HCT116 (cell line): ENCODE measurements around the gene TMTC1. TPM values are rescaled to one million over a fixed set of nuclear protein-coding genes. Genes with fewer than 3 reads are reported as not detected.

Experiments
- ATAC-seq: fragments of 200-7000 bp; cut with Tn5 transposase; 2 replicates; pipeline ENCODE4 v1.9.1; 2020; ENCODE audit warnings: mild to moderate bottlenecking, moderate library complexity
- BruUV-seq: library from RNA; stranded (reverse); fragments of 400-500 nt; replicated peaks from 2 replicates; lab custom pipeline; 2021; lab: Mats Ljungman, UMichigan
- CTCF ChIA-PET: fragments of 300-600 bp; sonication (Branson Sonifier 250); formaldehyde crosslinking; loops from one replicate; lab custom pipeline; 2021; ENCODE audit warnings: antibody characterized with exemption; lab: Charles Lee
- POLR2A ChIA-PET: fragments of 300-600, 350-600 bp; sonication (Branson Sonifier 250); formaldehyde crosslinking; loops from one replicate; lab custom pipeline; 2021; ENCODE audit warnings: antibody characterized with exemption; lab: Charles Lee
- RAD21 ChIA-PET, 2 experiments: fragments of 300-600 bp; sonication (Branson Sonifier 250); formaldehyde crosslinking; loops; one replicate each; lab custom pipeline; 2023; ENCODE audit warnings: low total read pairs in 2 of 2; ENCODE audit not compliant: uncharacterized antibody in 2 of 2, unreplicated experiment in 2 of 2, low non-redundant PET in 1 of 2; lab: Charles Lee
- DNase-seq: peaks from one replicate; pipeline ENCODE4 v3.0.0-alpha.2; 2010; ENCODE audit warnings: low read depth, low spot score
- H2AFZ ChIP-seq: fragments of 200-600 bp; shearing (Covaris generic), sonication (generic); 2 replicates; pipeline ENCODE4 v1.6.1; 2017; ENCODE audit warnings: low read depth, mixed run types, mixed read lengths, antibody characterized with exemption, low read length; ENCODE audit not compliant: poor library complexity, severe bottlenecking
- H3K27ac ChIP-seq: 2 replicates; pipeline ENCODE4 v1.5.1; 2012; ENCODE audit warnings: low read depth, low read length
- H3K27me3 ChIP-seq: fragments of 200-600 bp; sonication (generic); 2 replicates; pipeline ENCODE4 v1.6.1; 2016; ENCODE audit warnings: mixed run types, low read length, mixed read lengths; ENCODE audit not compliant: insufficient read depth
- H3K36me3 ChIP-seq, 2 experiments: fragments of 200-500 bp in 1 of 2; fragments of 200-600 bp in 1 of 2; sonication (Bioruptor generic) in 1 of 2; sonication (generic) in 1 of 2; 2 replicates each; pipeline versions ENCODE4 v1.5.1 to v1.6.1; 2014 to 2016; ENCODE audit warnings: low read length in 2 of 2, inconsistent platforms in 1 of 2, mixed read lengths in 1 of 2, mixed run types in 1 of 2; ENCODE audit not compliant: insufficient read depth in 2 of 2, control insufficient read depth in 1 of 2
- H3K4me1 ChIP-seq, 2 experiments: fragments of 200-600 bp in 1 of 2; sonication (generic) in 1 of 2; 2 replicates each; pipeline versions ENCODE4 v1.5.1 to v1.6.1; 2012 to 2017; ENCODE audit warnings: low read length in 2 of 2, inconsistent platforms in 1 of 2, mild to moderate bottlenecking in 1 of 2, mixed read lengths in 1 of 2, mixed run types in 1 of 2, moderate library complexity in 1 of 2; ENCODE audit not compliant: insufficient read depth in 2 of 2, control insufficient read depth in 1 of 2
- H3K4me2 ChIP-seq: fragments of 200-600 bp; sonication (generic); 2 replicates; pipeline ENCODE4 v1.6.1; 2017; ENCODE audit warnings: mixed run types, low read length, mixed read lengths
- H3K4me3 ChIP-seq, 2 experiments: fragments of 200-600 bp in 1 of 2; sonication (generic) in 1 of 2; replicated peaks in 1 of 2; 2 replicates each; pipeline ENCODE4 v1.5.1; 2011 to 2016; ENCODE audit warnings: low read length in 2 of 2, control low read depth in 1 of 2, low read depth in 1 of 2, mild to moderate bottlenecking in 1 of 2, mixed read lengths in 1 of 2, mixed run types in 1 of 2
- H3K79me2 ChIP-seq: fragments of 200-600 bp; sonication (generic); 2 replicates; pipeline ENCODE4 v1.6.1; 2017; ENCODE audit warnings: mild to moderate bottlenecking, mixed run types, low read length, moderate library complexity, mixed read lengths; ENCODE audit not compliant: insufficient read depth
- H3K9ac ChIP-seq: fragments of 200-600 bp; sonication (generic); 2 replicates; pipeline ENCODE4 v1.6.1; 2016; ENCODE audit warnings: low read length, mixed read lengths
- H3K9me2 ChIP-seq: fragments of 200-600 bp; sonication (generic), shearing (Covaris generic); 2 replicates; pipeline ENCODE4 v1.6.1; 2017; ENCODE audit warnings: mixed run types, mild to moderate bottlenecking, moderate library complexity; ENCODE audit not compliant: insufficient read depth
- H3K9me3 ChIP-seq, 2 experiments: fragments of 200-500 bp in 1 of 2; fragments of 200-600 bp in 1 of 2; sonication (Bioruptor generic) in 1 of 2; sonication (generic) in 1 of 2; 2 replicates each; pipeline ENCODE4 v1.6.1; 2014 to 2017; ENCODE audit warnings: low read length in 2 of 2, mixed read lengths in 2 of 2, inconsistent platforms in 1 of 2, low read depth in 1 of 2, mild to moderate bottlenecking in 1 of 2, mixed run types in 1 of 2, moderate library complexity in 1 of 2; ENCODE audit not compliant: control insufficient read depth in 1 of 2, insufficient read depth in 1 of 2
- H4K20me1 ChIP-seq: fragments of 200-600 bp; sonication (generic), shearing (Covaris generic); 2 replicates; pipeline ENCODE4 v1.6.1; 2017; ENCODE audit warnings: mixed run types, mild to moderate bottlenecking, moderate library complexity; ENCODE audit not compliant: insufficient read depth
- CBX3 ChIP-seq: IDR thresholded peaks from 2 replicates; pipeline ENCODE4 v1.6.1; 2012; ENCODE audit warnings: low read depth
- CTCF ChIP-seq, 3 experiments: fragments of 200-600 bp in 1 of 3; sonication (generic) in 1 of 3; IDR thresholded peaks in 2 of 3; conservative IDR thresholded peaks in 1 of 3; 2 replicates each; pipeline ENCODE4 v1.5.1; 2012 to 2017; ENCODE audit warnings: low read depth in 2 of 3, low read length in 2 of 3, antibody characterized with exemption in 1 of 3, borderline replicate concordance in 1 of 3, control low read depth in 1 of 3, mild to moderate bottlenecking in 1 of 3, mixed read lengths in 1 of 3, mixed run types in 1 of 3, moderate library complexity in 1 of 3; ENCODE audit not compliant: insufficient read depth in 1 of 3
- ELF1 ChIP-seq: IDR thresholded peaks from 2 replicates; pipeline ENCODE4 v1.6.1; 2012; ENCODE audit warnings: low read depth, borderline replicate concordance
- EZH2 ChIP-seq: fragments of 200-600 bp; sonication (generic); IDR thresholded peaks from 2 replicates; pipeline ENCODE4 v1.6.1; 2017; ENCODE audit warnings: antibody characterized with exemption, mixed run types
- FOSL1 ChIP-seq: IDR thresholded peaks from 2 replicates; pipeline ENCODE4 v1.6.1; 2012; ENCODE audit warnings: low read depth
- JUND ChIP-seq: IDR thresholded peaks from 2 replicates; pipeline ENCODE4 v1.6.1; 2012
- ZNF274 ChIP-seq: fragments of 200-500 bp; sonication (Bioruptor generic); IDR thresholded peaks from 2 replicates; pipeline ENCODE4 v1.6.1; 2014; ENCODE audit warnings: mild to moderate bottlenecking, low read depth, low read length, inconsistent platforms
- intact Hi-C: fragments of 100-400 bp; cut with micrococcal nuclease; formaldehyde crosslinking; loops from 2 replicates; pipeline ENCODE4 v1.10.0; 2022
- total RNA-seq: library from RNA; stranded (reverse); gene quantifications from one replicate; pipeline ENCODE4 v1.2.1, GENCODE V29; 2021; ENCODE audit not compliant: unreplicated experiment
- TF ChIP-seq, protein P1 (sequence below): IDR thresholded peaks from 2 replicates; pipeline ENCODE4 v1.6.1; 2012; ENCODE audit warnings: low read depth
- TF ChIP-seq, protein P2 (sequence below): IDR thresholded peaks from 2 replicates; pipeline ENCODE4 v1.6.1; 2012
- TF ChIP-seq, protein P3 (sequence below): IDR thresholded peaks from 2 replicates; pipeline ENCODE4 v1.6.1; 2011; ENCODE audit warnings: mild to moderate bottlenecking, low read length, moderate library complexity; ENCODE audit not compliant: insufficient replicate concordance; ENCODE audit errors: extremely low read depth
- TF ChIP-seq, protein P4 (sequence below): IDR thresholded peaks from 2 replicates; pipeline ENCODE4 v1.6.1; 2012

TMTC1 gene
- total RNA-seq, 1 experiment from 2014 or later = 2.0 TPM

GRCh38 chr12:29744365-29744764 lies 39.4 kb downstream of the TMTC1 start:
- no peaks in the 10 kb centered on the region for H3K9me2 ChIP-seq
- H2AFZ ChIP-seq = no peak overlapping the region
- no peak overlapping the region for H3K4me2 ChIP-seq
- CTCF ChIA-PET = no interaction called here
- no peak overlapping the region for H3K27ac ChIP-seq
- H4K20me1 ChIP-seq = no peaks in the 10 kb centered on the region
- DNase-seq (no peak), ATAC-seq (no peak)
- intact Hi-C loops = no loop called here
- RAD21 ChIA-PET = no interaction called here
- no peak overlapping the region for H3K4me3 ChIP-seq
- H3K79me2 ChIP-seq = no peaks in the 10 kb centered on the region
- TF ChIP-seq ZNF274 (no peak), JUND (no peak), CTCF (IDR thresholded peaks at IDR 0.05 in 2 of 3, conservative IDR thresholded peaks at IDR 0.05 in 1 of 3; ENCODE audit: borderline replicate concordance in 1 of 3, insufficient read depth in 1 of 3, low read depth in 2 of 3, low read length in 2 of 3) (no peak), ELF1 (no peak), FOSL1 (no peak), EZH2 (no peak), CBX3 (no peak)
- TF ChIP-seq, protein P1, sequence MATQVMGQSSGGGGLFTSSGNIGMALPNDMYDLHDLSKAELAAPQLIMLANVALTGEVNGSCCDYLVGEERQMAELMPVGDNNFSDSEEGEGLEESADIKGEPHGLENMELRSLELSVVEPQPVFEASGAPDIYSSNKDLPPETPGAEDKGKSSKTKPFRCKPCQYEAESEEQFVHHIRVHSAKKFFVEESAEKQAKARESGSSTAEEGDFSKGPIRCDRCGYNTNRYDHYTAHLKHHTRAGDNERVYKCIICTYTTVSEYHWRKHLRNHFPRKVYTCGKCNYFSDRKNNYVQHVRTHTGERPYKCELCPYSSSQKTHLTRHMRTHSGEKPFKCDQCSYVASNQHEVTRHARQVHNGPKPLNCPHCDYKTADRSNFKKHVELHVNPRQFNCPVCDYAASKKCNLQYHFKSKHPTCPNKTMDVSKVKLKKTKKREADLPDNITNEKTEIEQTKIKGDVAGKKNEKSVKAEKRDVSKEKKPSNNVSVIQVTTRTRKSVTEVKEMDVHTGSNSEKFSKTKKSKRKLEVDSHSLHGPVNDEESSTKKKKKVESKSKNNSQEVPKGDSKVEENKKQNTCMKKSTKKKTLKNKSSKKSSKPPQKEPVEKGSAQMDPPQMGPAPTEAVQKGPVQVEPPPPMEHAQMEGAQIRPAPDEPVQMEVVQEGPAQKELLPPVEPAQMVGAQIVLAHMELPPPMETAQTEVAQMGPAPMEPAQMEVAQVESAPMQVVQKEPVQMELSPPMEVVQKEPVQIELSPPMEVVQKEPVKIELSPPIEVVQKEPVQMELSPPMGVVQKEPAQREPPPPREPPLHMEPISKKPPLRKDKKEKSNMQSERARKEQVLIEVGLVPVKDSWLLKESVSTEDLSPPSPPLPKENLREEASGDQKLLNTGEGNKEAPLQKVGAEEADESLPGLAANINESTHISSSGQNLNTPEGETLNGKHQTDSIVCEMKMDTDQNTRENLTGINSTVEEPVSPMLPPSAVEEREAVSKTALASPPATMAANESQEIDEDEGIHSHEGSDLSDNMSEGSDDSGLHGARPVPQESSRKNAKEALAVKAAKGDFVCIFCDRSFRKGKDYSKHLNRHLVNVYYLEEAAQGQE = no peak
- TF ChIP-seq, protein P2, sequence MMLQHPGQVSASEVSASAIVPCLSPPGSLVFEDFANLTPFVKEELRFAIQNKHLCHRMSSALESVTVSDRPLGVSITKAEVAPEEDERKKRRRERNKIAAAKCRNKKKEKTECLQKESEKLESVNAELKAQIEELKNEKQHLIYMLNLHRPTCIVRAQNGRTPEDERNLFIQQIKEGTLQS = no peak
- TF ChIP-seq, protein P3, sequence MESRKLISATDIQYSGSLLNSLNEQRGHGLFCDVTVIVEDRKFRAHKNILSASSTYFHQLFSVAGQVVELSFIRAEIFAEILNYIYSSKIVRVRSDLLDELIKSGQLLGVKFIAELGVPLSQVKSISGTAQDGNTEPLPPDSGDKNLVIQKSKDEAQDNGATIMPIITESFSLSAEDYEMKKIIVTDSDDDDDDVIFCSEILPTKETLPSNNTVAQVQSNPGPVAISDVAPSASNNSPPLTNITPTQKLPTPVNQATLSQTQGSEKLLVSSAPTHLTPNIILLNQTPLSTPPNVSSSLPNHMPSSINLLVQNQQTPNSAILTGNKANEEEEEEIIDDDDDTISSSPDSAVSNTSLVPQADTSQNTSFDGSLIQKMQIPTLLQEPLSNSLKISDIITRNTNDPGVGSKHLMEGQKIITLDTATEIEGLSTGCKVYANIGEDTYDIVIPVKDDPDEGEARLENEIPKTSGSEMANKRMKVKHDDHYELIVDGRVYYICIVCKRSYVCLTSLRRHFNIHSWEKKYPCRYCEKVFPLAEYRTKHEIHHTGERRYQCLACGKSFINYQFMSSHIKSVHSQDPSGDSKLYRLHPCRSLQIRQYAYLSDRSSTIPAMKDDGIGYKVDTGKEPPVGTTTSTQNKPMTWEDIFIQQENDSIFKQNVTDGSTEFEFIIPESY = no peak
- TF ChIP-seq, protein P4, sequence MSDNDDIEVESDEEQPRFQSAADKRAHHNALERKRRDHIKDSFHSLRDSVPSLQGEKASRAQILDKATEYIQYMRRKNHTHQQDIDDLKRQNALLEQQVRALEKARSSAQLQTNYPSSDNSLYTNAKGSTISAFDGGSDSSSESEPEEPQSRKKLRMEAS = no peak
- no peaks in the 10 kb centered on the region for H3K36me3 ChIP-seq
- no TSS peak for BruUV-seq
- H3K9ac ChIP-seq = no peak overlapping the region
- H3K9me3 ChIP-seq = no peaks in the 10 kb centered on the region
- POLR2A ChIA-PET = no interaction called here
- H3K4me1 ChIP-seq = peaks cover 0 to 6% of the 10 kb centered on the region in 2 experiments; a peak in 1 of 4 replicates
- H3K27me3 ChIP-seq = no peaks in the 10 kb centered on the region
